Peyer's patch (tissue), 4 donors: ENCODE measurements around the gene UTP11.

Experiments
- POLR2A ChIP-seq, 2 donors: fragments of 450-650 bp; IDR thresholded peaks; one replicate each; pipeline ENCODE4 v1.5.1; 2017; ENCODE audit warnings: antibody characterized with exemption in 2 of 2, mild to moderate bottlenecking in 2 of 2, moderate library complexity in 2 of 2
- TF ChIP-seq, protein P1 (sequence below), 6 experiments: fragments of 450-650 bp in 4 of 6; fragments of 200-600 bp in 2 of 6; sonication (generic) in 1 of 6; IDR thresholded peaks; one replicate each; pipeline ENCODE4 v1.5.1; 2017 to 2019; ENCODE audit warnings: antibody characterized with exemption in 6 of 6, mild to moderate bottlenecking in 3 of 6, moderate library complexity in 1 of 6

DNA sequence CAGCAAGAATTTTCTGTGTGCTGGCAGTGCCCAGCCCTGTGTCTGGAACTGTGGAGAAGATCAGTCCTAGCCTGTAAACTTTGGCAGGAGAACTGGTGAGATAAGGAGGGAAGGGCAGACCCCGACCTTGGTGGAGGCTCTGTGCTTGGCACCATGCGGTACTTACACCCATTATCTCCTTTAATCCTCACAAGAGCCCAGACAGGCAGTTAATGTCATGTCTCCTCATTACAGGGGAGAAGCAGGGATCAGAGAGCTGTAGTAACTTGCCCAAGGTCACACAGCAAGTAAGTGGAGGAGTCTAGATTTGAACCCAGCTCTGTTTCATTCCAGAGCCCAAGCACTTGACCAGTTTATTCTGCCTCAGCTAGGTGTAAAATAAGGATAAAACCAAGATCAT lies 48.0 kb downstream of the UTP11 start:
- TF ChIP-seq, protein P1, sequence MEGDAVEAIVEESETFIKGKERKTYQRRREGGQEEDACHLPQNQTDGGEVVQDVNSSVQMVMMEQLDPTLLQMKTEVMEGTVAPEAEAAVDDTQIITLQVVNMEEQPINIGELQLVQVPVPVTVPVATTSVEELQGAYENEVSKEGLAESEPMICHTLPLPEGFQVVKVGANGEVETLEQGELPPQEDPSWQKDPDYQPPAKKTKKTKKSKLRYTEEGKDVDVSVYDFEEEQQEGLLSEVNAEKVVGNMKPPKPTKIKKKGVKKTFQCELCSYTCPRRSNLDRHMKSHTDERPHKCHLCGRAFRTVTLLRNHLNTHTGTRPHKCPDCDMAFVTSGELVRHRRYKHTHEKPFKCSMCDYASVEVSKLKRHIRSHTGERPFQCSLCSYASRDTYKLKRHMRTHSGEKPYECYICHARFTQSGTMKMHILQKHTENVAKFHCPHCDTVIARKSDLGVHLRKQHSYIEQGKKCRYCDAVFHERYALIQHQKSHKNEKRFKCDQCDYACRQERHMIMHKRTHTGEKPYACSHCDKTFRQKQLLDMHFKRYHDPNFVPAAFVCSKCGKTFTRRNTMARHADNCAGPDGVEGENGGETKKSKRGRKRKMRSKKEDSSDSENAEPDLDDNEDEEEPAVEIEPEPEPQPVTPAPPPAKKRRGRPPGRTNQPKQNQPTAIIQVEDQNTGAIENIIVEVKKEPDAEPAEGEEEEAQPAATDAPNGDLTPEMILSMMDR (IDR thresholded peaks at IDR 0.05): no peak
- TF ChIP-seq POLR2A (IDR thresholded peaks at IDR 0.05): no peak
